HG02642 (cell line): ENCODE measurements around the gene TMEM123.

ENCODE experiments used
- ATAC-seq: cut with Tn5 transposase; IDR thresholded peaks from one replicate; pipeline ENCODE4 v1.9.1; 2021; ENCODE audit warnings: mild to moderate bottlenecking; ENCODE audit not compliant: unreplicated experiment, poor library complexity

Gene TMEM123

GRCh38 chr11:102399189-102399588 is 53.4 kb downstream of the TMEM123 start:
- ATAC-seq, result no peak

- ATAC-seq, result no peak
Observed at GRCh38 chr11:102398297-102398696, 54.3 kb downstream of the TMEM123 start.

- no peak for ATAC-seq
Observed at GRCh38 chr11:102396708-102397563, 55.6 kb downstream of the TMEM123 start.

- ATAC-seq, result no peak
Observed at GRCh38 chr11:102395720-102396393, 56.7 kb downstream of the TMEM123 start.

GRCh38 chr11:102393272-102393730 is 59.3 kb downstream of the TMEM123 start:
- no peak for ATAC-seq

- ATAC-seq, result no peak
Observed at GRCh38 chr11:102391549-102392237, 60.9 kb downstream of the TMEM123 start.

GRCh38 chr11:102390667-102391465 is 61.7 kb downstream of the TMEM123 start:
- peak; percentile 85 for ATAC-seq

GRCh38 chr11:102389253-102389652 is 63.3 kb downstream of the TMEM123 start:
- ATAC-seq, result no peak

GRCh38 chr11:102387043-102387781 is 65.4 kb downstream of the TMEM123 start:
- no peak for ATAC-seq

- no peak for ATAC-seq
Observed at GRCh38 chr11:102386136-102386734, 66.3 kb downstream of the TMEM123 start.

- ATAC-seq, result no peak
Observed at GRCh38 chr11:102385085-102386007, 67.2 kb downstream of the TMEM123 start.

GRCh38 chr11:102384419-102385079 is 68.0 kb downstream of the TMEM123 start:
- no peak for ATAC-seq

GRCh38 chr11:102383839-102384238 is 68.7 kb downstream of the TMEM123 start:
- ATAC-seq, result no peak

- no peak for ATAC-seq
Observed at GRCh38 chr11:102382384-102382783, 70.2 kb downstream of the TMEM123 start.

- ATAC-seq, result no peak
Observed at GRCh38 chr11:102378818-102379217, 73.7 kb downstream of the TMEM123 start.

- no peak for ATAC-seq
Observed at GRCh38 chr11:102377891-102378290, 74.7 kb downstream of the TMEM123 start.

- ATAC-seq, result no peak
Observed at GRCh38 chr11:102375720-102376399, 76.7 kb downstream of the TMEM123 start.
